Measurements from ENCODE around the gene STPG3.

DNA sequence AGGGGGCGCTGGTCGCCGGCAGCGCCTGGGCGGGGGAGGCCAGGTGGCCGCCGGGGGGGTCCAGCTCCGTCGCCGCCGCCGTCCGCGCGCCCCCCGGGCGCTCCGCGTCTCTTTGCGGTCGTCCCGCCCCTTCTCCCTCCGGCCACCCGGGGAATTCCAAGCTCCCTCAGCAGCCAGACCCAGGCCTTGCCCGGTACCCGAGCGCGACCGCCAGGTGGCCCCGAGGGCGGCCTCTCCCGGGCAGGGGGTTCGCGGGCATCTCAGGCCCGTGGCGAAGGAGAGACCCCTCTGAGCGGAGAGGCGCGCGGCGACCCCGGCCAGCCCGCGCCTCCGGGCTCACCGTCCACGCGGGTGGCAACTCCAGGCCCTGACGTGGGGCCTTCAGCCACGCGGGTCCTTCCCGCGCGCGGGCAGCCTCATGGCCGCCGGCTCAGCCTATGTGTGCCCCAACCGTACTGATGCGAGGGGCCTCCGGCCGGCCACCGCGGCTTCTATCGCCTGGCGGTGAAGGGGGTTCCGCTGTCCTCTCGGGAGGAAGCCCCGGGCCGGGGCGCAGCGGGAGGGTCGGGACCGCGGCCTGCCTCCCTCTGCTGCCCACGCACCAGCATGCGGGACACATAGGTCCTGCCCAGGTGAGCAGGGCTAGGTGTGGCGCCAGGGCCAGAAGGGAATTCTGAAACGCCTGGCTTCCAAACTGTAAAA is 51.5 kb downstream of the STPG3 start:
- TF ChIP-seq POLR2A (IDR thresholded peaks at IDR 0.05) (no peak), POLR2AphosphoS5 (IDR thresholded peaks at IDR 0.05) (no peak)
- TF ChIP-seq, protein P1, sequence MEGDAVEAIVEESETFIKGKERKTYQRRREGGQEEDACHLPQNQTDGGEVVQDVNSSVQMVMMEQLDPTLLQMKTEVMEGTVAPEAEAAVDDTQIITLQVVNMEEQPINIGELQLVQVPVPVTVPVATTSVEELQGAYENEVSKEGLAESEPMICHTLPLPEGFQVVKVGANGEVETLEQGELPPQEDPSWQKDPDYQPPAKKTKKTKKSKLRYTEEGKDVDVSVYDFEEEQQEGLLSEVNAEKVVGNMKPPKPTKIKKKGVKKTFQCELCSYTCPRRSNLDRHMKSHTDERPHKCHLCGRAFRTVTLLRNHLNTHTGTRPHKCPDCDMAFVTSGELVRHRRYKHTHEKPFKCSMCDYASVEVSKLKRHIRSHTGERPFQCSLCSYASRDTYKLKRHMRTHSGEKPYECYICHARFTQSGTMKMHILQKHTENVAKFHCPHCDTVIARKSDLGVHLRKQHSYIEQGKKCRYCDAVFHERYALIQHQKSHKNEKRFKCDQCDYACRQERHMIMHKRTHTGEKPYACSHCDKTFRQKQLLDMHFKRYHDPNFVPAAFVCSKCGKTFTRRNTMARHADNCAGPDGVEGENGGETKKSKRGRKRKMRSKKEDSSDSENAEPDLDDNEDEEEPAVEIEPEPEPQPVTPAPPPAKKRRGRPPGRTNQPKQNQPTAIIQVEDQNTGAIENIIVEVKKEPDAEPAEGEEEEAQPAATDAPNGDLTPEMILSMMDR (IDR thresholded peaks at IDR 0.05 in 8 of 11, conservative IDR thresholded peaks at IDR 0.05 in 3 of 11): peak in 10 of 11 experiments; percentile 15 to 77 (median 58)

Measured in spleen (tissue), 7 donors.